Bronchial epithelial cell (primary cell): ENCODE results near the gene CTR9. TPM values are rescaled to one million over a fixed set of nuclear protein-coding genes. Genes with fewer than 3 reads are reported as not detected.

Experiments
- DNase-seq: peaks from one replicate; pipeline ENCODE4 v3.0.0-alpha.2; 2010; ENCODE audit warnings: low read depth
- FAIRE-seq: peaks from 2 replicates; lab custom pipeline; 2011; peaks lifted over from hg19 to GRCh38; lab: Jason Lieb, UNC
- H3K27me3 ChIP-seq: 2 replicates; pipeline ENCODE4 v1.5.1; 2011; ENCODE audit warnings: low read length; ENCODE audit not compliant: control insufficient read depth, insufficient read depth
- H3K36me3 ChIP-seq: 2 replicates; pipeline ENCODE4 v1.5.1; 2011; ENCODE audit warnings: low read length; ENCODE audit not compliant: control insufficient read depth, insufficient read depth
- H3K4me3 ChIP-seq: 2 replicates; pipeline ENCODE4 v1.5.1; 2011; ENCODE audit warnings: mild to moderate bottlenecking, low read depth, low read length, control low read depth
- total RNA-seq: library from RNA; depleted of rRNA; stranded (reverse); fragments of >200 nt; gene quantifications from 2 replicates; pipeline ENCODE4 v1.2.1, GENCODE V29; 2014
- TF ChIP-seq, protein P1 (sequence below): IDR thresholded peaks from 2 replicates; pipeline ENCODE4 v1.5.1; 2011; ENCODE audit warnings: mild to moderate bottlenecking, moderate library complexity, low read length, control low read depth, inconsistent platforms; ENCODE audit not compliant: insufficient read depth, severe bottlenecking

CTR9 gene
- total RNA-seq, 1 donor from 2014 or later: 16.8 TPM

DNA sequence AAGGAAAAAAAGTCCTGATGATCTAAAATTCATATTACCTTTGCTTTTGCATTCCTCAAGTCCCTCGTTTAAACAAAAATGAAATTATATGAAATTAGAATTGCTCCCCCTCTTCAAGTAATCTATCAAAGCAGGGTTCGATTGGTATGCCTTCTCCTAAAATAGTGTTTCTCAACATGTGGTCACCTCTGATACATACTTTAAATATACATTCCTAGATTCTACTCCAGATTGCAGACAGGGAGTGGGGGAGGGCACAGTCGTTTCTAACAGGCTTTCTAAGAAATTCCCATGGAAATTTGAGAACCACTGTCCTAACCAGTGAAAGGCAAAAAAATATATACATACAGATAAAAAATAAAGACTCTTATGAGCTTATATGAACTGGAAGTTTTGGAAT, 34.9 kb upstream of the CTR9 start:
- no peak for FAIRE-seq
- no peak for DNase-seq
- Histone ChIP-seq H3K4me3 (no peak overlapping the region), H3K36me3 (no peaks in the 10 kb centered on the region), H3K27me3 (no peaks in the 10 kb centered on the region)
- TF ChIP-seq, protein P1, sequence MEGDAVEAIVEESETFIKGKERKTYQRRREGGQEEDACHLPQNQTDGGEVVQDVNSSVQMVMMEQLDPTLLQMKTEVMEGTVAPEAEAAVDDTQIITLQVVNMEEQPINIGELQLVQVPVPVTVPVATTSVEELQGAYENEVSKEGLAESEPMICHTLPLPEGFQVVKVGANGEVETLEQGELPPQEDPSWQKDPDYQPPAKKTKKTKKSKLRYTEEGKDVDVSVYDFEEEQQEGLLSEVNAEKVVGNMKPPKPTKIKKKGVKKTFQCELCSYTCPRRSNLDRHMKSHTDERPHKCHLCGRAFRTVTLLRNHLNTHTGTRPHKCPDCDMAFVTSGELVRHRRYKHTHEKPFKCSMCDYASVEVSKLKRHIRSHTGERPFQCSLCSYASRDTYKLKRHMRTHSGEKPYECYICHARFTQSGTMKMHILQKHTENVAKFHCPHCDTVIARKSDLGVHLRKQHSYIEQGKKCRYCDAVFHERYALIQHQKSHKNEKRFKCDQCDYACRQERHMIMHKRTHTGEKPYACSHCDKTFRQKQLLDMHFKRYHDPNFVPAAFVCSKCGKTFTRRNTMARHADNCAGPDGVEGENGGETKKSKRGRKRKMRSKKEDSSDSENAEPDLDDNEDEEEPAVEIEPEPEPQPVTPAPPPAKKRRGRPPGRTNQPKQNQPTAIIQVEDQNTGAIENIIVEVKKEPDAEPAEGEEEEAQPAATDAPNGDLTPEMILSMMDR: no peak

DNA sequence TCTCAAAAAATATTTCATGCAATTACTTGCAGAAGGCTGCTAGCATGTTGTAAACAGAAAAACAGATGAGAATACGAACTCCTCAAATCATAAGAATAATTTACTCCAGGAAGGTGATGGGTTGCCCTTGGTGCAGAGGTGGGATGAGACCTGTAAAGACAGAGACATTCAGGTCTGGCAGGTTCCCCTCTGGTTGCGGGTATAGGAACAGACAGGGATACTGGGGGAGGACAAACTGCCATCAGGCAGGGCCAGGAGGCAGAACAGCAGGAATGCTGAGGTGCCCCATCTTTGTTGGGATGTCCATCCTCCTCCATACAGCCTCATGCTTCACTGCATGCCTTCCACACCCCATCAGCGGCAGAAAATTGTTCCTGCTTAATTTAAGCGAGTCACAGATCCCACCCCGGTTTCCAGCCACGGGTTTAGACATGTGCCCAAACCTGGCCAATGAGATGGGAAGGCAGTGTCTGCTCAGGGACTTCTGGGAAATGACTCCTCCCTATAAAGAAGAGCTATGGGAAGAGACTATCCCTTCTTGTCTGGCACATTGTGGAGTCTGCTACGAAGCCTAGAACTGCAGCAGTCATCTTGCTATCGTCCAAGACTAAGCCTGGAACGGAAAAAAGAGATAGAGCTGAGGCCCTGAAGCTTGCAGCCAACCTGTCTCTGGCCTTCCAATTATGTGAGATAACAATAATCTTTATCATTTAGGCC, 34.3 kb upstream of the CTR9 start:
- FAIRE-seq: no peak
- TF ChIP-seq, protein P1: no peak

GRCh38 chr11:10719616-10720015, 31.4 kb upstream of the CTR9 start:
- no peak for DNase-seq
- Histone ChIP-seq H3K27me3 (no peaks in the 10 kb centered on the region), H3K36me3 (no peaks in the 10 kb centered on the region), H3K4me3 (no peak overlapping the region)
- no peak for FAIRE-seq
- TF ChIP-seq, protein P1: no peak

More for the DNA sequence above, 34.3 kb upstream of the CTR9 start:
- no peak overlapping the region for H3K4me3 ChIP-seq
- no peak for DNase-seq
- H3K36me3 ChIP-seq: no peaks in the 10 kb centered on the region
- no peaks in the 10 kb centered on the region for H3K27me3 ChIP-seq

DNA sequence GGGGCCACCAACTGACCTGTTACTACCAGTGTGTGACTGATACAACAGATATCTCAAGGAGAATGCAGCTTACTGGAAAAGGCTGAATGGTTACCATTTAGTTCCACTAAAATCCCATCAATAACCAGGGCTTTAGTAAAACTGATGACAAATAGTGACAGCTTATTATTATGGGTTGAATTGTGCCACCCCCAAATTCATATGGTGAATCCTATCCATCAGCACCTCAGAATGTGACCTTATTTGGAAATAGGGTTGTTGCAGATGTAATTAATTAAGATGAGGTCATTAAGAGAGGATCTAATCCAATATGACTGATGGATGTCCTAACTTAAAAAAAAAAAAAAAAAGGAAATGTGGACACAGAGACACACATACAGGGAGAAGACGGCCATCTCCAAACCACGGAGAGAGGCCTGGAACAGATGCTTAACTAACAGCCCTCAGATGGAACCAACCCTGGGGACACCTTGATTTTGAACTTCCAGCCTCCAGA, 30.1 kb upstream of the CTR9 start:
- Histone ChIP-seq H3K27me3 (no peaks in the 10 kb centered on the region), H3K36me3 (no peaks in the 10 kb centered on the region), H3K4me3 (no peak overlapping the region)
- DNase-seq (no peak), FAIRE-seq (no peak)
- TF ChIP-seq, protein P1: no peak

GRCh38 chr11:10722307-10722706, 28.7 kb upstream of the CTR9 start:
- no peak for FAIRE-seq
- Histone ChIP-seq H3K27me3 (no peaks in the 10 kb centered on the region), H3K36me3 (no peaks in the 10 kb centered on the region), H3K4me3 (no peak overlapping the region)
- DNase-seq: no peak
- TF ChIP-seq, protein P1: no peak
